Nucleus accumbens (tissue), 56 donors: ENCODE data around the gene VIPR2.
"Not testable (repeated sequence)": the region's sequence is repeated elsewhere in the genome, so short reads cannot be mapped to it uniquely, and the experiment has no call there.

ENCODE experiments used
- DNase-seq, 56 donors: peaks; one replicate each; lab custom pipeline; 2025; lab: John Stamatoyannopoulos, UW

Gene VIPR2

GRCh38 chr7:159144758-159145489 is at the start of gene VIPR2:
Gene VIPR2, minus strand, starts transcription at chr7:159144867. Its CDS starts 96 bp downstream, at chr7:159144771.
- DNase-seq = peak in 3 of 56 donors; percentile 5 to 21 (median 19)

- no peak for DNase-seq
These were observed 49.0 kb upstream of the VIPR2 start for GRCh38 chr7:159193543-159194090.

DNA sequence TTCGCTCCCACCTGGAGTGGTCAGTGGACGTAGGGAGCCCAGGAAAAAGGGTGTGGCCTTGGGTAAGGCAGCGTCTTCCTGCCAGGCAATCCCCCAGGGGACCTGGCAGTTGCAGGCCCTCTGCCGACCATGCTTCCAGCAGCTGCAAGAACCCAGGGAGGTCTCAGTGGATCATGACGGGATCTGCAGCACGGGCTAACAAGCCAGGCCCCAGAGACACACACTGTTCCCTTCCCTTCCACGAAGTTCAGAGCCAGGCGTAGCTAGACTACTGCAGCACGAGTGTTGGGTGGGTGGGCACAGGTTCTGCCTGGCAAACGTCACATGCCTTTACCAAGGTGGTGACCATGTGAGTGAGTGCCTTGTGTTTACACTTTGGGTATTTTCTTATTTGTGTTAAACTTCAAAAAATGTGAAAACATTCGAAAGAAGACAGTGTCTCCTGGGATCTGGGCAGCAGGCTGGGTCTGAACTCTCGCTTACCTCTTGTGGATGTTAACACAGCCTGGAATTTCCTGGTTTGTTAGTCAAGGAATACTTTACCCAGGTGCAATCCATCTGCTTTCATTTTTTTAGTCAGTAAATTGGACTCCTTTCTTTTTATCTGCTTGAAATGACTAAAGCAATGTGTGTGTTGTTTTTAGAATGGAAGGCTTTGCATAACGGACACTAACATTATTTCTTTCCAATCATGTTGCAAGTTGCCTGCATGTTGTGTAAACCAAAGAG is 48.2 kb upstream of the VIPR2 start:
- no peak for DNase-seq

GRCh38 chr7:159192013-159192412 is 47.3 kb upstream of the VIPR2 start:
- no peak for DNase-seq

- DNase-seq = no peak
These were observed 46.6 kb upstream of the VIPR2 start for GRCh38 chr7:159191236-159191635.

GRCh38 chr7:159188011-159188410 is 43.3 kb upstream of the VIPR2 start:
- no peak for DNase-seq

DNA sequence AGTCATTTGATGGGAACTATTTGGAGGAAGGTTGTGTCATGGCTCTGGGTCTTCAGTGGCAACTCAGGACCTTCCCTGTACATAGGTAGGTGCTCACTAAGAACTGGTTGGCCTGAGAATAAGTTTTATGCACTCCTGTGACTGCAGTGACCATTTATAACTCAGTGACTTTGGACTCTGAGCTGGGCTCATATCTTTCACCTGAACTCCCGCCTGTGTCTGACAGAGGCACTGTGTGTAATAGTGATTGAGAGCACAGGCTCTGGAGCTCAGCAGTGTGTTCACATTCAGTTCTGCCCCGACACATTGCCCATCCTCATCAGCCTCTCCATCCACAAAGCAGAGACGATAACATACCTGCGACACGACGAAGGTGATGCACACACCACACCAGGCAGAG is 34.6 kb upstream of the VIPR2 start:
- DNase-seq = no peak

DNA sequence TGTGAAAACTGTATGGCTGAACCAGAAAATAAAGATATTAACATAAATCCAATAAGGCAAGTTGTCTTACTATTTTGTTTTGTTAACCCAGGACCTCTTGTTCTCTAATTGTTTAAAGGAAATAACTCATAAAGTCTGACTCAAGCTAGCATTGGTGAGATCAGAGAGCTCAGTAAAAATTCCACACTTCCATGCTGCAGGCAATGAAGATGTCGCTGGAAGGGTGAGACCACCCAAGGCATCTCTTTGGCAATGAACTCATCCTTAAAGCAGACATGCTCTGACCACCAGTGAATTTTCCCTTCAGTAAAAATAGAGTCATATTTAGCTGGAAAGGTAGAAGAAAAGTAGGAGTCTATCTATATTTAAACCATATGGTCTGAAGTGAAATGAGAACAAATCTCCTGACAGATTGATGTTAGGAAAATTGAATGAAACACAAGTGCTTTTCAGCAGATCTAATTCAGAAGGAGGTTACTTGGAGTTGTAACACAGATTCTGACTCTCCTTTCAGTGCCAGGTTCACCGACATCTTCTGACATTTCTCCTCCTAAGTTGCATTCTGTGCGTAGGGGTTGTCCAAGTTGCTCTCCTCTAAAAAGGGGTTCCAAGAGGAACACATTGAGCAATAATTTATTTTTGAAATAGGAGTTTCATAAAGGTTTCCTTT is 32.8 kb upstream of the VIPR2 start:
- no peak for DNase-seq

- no peak for DNase-seq
These were observed 31.1 kb upstream of the VIPR2 start for GRCh38 chr7:159175792-159176191.

DNA sequence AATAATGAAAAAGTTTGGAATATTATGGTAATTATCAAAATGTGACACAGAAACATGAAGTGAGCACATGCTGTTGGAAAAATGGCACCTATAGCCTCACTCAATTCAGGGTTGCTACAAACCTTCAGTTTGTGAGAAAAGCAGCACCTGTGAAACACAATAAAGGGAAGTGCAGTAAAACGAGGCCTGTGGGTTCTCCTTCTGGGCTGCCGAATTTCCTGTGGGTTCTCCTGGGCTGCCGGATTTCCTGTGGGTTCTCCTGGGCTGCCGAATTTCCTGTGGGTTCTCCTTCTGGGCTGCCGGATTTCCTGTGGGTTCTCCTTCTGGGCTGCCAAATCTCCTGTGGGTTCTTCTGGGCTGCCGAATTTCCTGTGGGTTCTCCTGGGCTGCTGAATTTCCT is 30.4 kb upstream of the VIPR2 start:
- not testable (repeated sequence) for DNase-seq

DNA sequence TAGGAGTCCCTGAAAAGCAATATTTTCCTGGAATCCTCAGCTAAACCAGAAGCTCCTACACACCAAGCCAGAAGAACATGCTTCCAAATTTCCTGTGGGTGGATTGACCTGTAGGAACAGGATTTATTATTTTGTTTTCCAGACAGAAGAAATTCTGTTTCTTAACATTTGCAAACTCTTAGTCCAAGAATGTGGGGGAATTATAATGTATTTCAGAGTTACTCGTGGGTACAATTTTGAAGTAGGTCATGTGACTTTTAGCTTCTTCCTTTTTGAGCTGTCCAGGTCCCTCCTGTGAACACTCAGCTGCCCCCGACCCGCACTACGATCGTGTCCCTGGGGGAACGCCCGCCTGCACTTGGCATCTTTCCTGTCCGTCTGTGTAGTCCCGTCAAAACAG is 27.7 kb upstream of the VIPR2 start:
- no peak for DNase-seq

GRCh38 chr7:159169391-159169790 is 24.7 kb upstream of the VIPR2 start:
- DNase-seq = no peak

DNA sequence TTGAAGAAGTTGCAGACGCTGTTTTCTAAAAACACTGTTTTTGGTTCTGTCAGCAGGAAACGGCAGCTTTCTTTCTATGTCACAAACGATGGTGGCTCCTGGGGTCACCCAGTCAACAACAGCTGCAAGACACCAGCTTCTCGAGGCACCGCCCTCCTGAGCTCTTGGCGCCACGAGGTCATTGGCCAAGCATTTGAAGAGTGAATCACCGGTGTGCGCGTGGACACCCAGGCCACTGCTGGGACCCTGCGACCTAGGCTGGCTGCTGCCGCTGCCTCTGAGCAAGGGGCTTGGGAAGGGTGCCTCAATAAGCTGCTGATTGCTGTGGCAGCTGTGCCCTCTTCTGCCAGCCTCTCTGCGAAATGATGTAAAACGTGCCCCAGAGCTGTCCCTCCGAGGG is 22.5 kb upstream of the VIPR2 start:
- no peak for DNase-seq

DNA sequence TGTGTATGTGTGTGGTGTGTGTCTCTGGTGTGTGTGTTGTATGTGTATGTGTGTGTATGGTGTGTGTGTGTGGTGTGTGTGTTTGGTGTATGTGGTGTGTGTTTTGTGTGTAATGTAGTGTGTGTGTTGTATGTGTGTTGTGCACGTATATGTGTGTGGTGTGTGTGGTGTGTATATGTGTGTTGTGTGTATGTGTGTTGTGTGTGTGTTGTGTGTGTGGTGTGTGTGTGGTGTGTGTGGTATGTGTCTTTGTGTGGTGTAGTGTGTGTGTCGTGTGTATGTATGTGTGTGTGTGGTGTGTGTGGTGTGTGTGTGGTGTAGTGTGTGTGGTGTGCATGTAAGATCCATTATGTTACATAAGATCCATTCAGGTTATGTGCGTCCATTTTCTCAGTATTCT is 21.9 kb upstream of the VIPR2 start:
- no peak for DNase-seq

- no peak for DNase-seq
These were observed 20.7 kb upstream of the VIPR2 start for GRCh38 chr7:159165352-159165751.

- not testable (repeated sequence) for DNase-seq
These were observed 19.1 kb upstream of the VIPR2 start for GRCh38 chr7:159163703-159164301.

DNA sequence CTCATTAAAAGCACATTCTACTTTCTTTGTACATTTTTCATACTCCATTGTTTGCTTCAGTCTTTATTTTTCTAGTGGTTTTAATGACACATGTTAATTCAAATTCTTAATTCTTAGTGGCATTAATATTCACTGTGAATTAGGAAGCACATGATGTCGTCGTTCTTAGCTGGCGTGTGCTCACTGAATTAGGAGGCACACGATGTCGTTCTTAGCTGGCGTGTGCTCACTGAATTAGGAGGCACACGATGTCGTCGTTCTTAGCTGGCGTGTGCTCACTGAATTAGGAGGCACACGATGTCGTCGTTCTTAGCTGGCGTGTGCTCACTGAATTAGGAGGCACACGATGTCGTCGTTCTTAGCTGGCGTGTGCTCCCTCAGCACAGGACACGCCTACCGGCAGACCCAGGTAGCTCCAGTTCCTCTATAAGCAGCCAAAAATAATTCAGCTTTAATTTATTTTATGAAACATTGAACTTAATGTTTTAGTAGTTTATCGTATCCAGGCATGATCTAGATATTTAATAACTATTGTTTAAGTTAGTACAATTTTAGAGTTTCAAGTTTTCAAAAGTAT is 17.5 kb upstream of the VIPR2 start:
- DNase-seq = not testable (repeated sequence)

DNA sequence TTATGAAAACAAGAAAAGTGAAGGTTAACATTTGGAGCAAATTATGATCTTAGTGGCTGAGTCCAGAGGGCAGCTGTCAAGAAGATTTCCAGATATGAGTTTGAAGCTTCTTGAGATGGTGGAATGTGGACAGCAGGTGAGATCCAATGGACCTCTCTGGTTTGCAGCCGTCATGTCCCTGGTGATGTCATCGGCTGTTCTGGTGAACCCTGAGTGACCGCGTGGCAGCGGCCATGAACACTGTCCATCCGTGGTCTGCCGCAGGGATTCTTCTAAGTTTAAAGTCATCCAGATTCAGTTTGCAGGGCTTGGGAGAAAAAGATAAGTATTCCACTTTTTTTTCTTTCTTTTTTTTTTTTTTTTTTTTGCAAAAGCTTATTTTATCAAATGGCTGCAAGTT is 15.8 kb upstream of the VIPR2 start:
- no peak for DNase-seq

GRCh38 chr7:159159731-159160130 is 15.1 kb upstream of the VIPR2 start:
- no peak for DNase-seq

GRCh38 chr7:159158888-159159405 is 14.3 kb upstream of the VIPR2 start:
- DNase-seq = no peak
